SK-N-SH treated with all-trans-retinoic acid at 6 μM for 48 hours (cell line): ENCODE measurements around the gene NFKB1.

Source experiments
- BACH2 ChIP-seq: fragments of 250-450 bp; sonication (Bioruptor Pico); IDR thresholded peaks from 2 replicates; pipeline ENCODE4 v1.9.0; 2021; ENCODE audit warnings: mild to moderate bottlenecking, borderline replicate concordance
- RARB ChIP-seq: fragments of 250-450 bp; sonication (Bioruptor Pico); IDR thresholded peaks from 2 replicates; pipeline ENCODE4 v1.8.0; 2021; ENCODE audit warnings: mild to moderate bottlenecking, moderate library complexity
- ZFP30 ChIP-seq: fragments of 450-650 bp; formaldehyde crosslinking; IDR thresholded peaks from 2 replicates; pipeline ENCODE4 v1.5.0; 2022; ENCODE audit warnings: mild to moderate bottlenecking, moderate library complexity
- ZNF70 ChIP-seq: fragments of 450-650 bp; formaldehyde crosslinking; IDR thresholded peaks from 2 replicates; pipeline ENCODE4 v1.5.0; 2020; ENCODE audit warnings: mild to moderate bottlenecking, moderate library complexity
- ZNF8 ChIP-seq: fragments of 450-650 bp; formaldehyde crosslinking; IDR thresholded peaks from 2 replicates; pipeline ENCODE4 v1.5.0; 2020; ENCODE audit warnings: mild to moderate bottlenecking, moderate library complexity
- TF ChIP-seq, protein P1 (sequence below): fragments of 250-450 bp; sonication (Bioruptor Pico); IDR thresholded peaks from 2 replicates; pipeline ENCODE4 v1.5.1; 2021; ENCODE audit warnings: mild to moderate bottlenecking, moderate library complexity
- TF ChIP-seq, protein P2 (sequence below): fragments of 250-450 bp; sonication (Bioruptor Pico); IDR thresholded peaks from 2 replicates; pipeline ENCODE4 v1.5.1; 2020; ENCODE audit warnings: low read depth, mild to moderate bottlenecking, moderate library complexity

DNA sequence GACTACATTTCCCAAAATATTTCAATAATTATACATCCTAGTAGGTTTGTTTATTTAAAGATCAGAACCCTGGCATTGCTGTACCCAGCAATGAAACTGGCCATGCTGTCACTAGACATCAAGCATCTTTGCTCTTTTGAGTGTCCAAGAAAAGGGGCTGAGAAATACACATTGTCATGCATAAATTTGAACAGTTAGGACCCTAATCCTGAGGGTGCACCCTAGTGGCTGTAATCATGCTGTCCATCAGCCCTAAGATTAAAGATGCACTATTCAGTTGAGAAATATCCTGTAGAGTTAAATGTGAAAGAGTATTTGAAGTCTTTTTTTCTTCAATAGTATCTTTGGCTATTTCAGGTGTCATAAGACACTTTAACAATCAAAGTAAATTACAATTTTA lies 108.8 kb downstream of the NFKB1 start:
- TF ChIP-seq BACH2 (CRISPR knock-in tag) (no peak), ZFP30 (CRISPR knock-in tag) (no peak), ZNF8 (CRISPR knock-in tag) (no peak), RARB (CRISPR knock-in tag) (no peak), ZNF70 (CRISPR knock-in tag) (no peak)
- TF ChIP-seq, protein P1, sequence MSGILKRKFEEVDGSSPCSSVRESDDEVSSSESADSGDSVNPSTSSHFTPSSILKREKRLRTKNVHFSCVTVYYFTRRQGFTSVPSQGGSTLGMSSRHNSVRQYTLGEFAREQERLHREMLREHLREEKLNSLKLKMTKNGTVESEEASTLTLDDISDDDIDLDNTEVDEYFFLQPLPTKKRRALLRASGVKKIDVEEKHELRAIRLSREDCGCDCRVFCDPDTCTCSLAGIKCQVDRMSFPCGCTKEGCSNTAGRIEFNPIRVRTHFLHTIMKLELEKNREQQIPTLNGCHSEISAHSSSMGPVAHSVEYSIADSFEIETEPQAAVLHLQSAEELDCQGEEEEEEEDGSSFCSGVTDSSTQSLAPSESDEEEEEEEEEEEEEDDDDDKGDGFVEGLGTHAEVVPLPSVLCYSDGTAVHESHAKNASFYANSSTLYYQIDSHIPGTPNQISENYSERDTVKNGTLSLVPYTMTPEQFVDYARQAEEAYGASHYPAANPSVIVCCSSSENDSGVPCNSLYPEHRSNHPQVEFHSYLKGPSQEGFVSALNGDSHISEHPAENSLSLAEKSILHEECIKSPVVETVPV (CRISPR knock-in tag), result no peak
- TF ChIP-seq, protein P2, sequence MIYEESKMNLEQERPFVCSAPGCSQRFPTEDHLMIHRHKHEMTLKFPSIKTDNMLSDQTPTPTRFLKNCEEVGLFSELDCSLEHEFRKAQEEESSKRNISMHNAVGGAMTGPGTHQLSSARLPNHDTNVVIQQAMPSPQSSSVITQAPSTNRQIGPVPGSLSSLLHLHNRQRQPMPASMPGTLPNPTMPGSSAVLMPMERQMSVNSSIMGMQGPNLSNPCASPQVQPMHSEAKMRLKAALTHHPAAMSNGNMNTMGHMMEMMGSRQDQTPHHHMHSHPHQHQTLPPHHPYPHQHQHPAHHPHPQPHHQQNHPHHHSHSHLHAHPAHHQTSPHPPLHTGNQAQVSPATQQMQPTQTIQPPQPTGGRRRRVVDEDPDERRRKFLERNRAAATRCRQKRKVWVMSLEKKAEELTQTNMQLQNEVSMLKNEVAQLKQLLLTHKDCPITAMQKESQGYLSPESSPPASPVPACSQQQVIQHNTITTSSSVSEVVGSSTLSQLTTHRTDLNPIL (CRISPR knock-in tag), result no peak
